ENCODE data around the gene DNAI1. TPM values are rescaled to one million over a fixed set of nuclear protein-coding genes. Genes with fewer than 3 reads are reported as not detected.

The DNAI1 gene
- total RNA-seq, 1 experiment from 2014 or later: not detected

- Histone ChIP-seq H3K36me3 (ENCODE audit: low read depth, low read length) (no peaks in the 10 kb centered on the region), H3K9me3 (ENCODE audit: low read length) (no peaks in the 10 kb centered on the region), H2AFZ (ENCODE audit: low read length) (no peak overlapping the region), H3K4me2 (ENCODE audit: low read length) (no peak overlapping the region), H3F3A (ENCODE audit: low read length, unreplicated experiment) (no peaks in the 10 kb centered on the region), H3K4me1 (ENCODE audit: insufficient read depth, low read length) (peaks cover 6% of the 10 kb centered on the region; the same call in 1 of the 2 replicates), H3K27ac (ENCODE audit: low read length) (no peak overlapping the region), H4K20me1 (ENCODE audit: low read length) (no peaks in the 10 kb centered on the region), H3K27me3 (ENCODE audit: low read length) (peaks cover 32% of the 10 kb centered on the region), H3K79me2 (ENCODE audit: low read length) (no peaks in the 10 kb centered on the region), H3K9ac (ENCODE audit: low read length) (no peak overlapping the region), H3K4me3 (ENCODE audit: low read length) (no peak overlapping the region), H3K9me2 (replicated peaks; ENCODE audit: low read length) (no peaks in the 10 kb centered on the region)
- ChIA-PET CTCF (no interaction called here), POLR2A (ENCODE audit: unreplicated experiment) (interaction anchor here (0.7 kb wide), 1 partner anchor 35 kb away, joined by 5 read pairs; no protein-coding TSS in a partner anchor)
- intact Hi-C loops (cut with micrococcal nuclease): no loop called here
- no peak for ATAC-seq
- TF ChIP-seq CTCF (conservative IDR thresholded peaks at IDR 0.05; ENCODE audit: low read depth, low read length): no peak
- TF ChIP-seq EZH2 (IDR thresholded peaks at IDR 0.05; ENCODE audit: low read length, unreplicated experiment): no peak
- TF ChIP-seq EZH2phosphoT487 (IDR thresholded peaks at IDR 0.05; ENCODE audit: borderline replicate concordance, low read length): no peak
- BruUV-seq (replicated peaks): no TSS peak
- DNase-seq: no peak
These were observed 78.1 kb downstream of the DNAI1 start for GRCh38 chr9:34536685-34537084.

DNA sequence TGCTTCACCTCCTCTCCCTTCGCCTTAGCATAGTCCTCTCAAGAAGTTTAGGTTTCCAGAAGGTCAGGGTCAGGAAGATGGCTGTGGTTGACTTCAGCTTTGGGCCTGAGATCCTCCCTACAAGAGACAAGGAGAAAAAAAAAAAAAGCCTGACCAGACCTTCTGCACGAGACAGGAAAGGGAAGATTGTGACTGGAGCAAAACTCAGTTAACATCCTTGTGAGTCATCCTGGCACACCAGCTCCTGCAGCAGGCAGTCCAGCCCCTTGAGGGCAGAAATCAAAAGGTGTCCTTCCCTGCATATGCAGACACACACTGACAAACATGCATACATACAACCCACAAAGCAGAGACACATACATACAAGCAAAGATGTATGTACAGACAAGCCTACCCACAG is 82.2 kb downstream of the DNAI1 start:
- CTCF ChIA-PET: no interaction called here
- no peaks in the 10 kb centered on the region for H3F3A ChIP-seq (ENCODE audit: low read length, unreplicated experiment)
- no peaks in the 10 kb centered on the region for H3K9me3 ChIP-seq (ENCODE audit: low read length)
- no TSS peak for BruUV-seq (replicated peaks)
- peaks cover 5% of the 10 kb centered on the region; the same call in 1 of the 2 replicates for H3K27me3 ChIP-seq (ENCODE audit: low read length)
- H3K36me3 ChIP-seq (ENCODE audit: low read depth, low read length): no peaks in the 10 kb centered on the region
- ATAC-seq: peak; percentile 91
- H3K9me2 ChIP-seq (replicated peaks; ENCODE audit: low read length): no peaks in the 10 kb centered on the region
- H2AFZ ChIP-seq (ENCODE audit: low read length): no peak overlapping the region
- no peak overlapping the region for H3K27ac ChIP-seq (ENCODE audit: low read length)
- H3K4me3 ChIP-seq (ENCODE audit: low read length): no peak overlapping the region
- TF ChIP-seq EZH2phosphoT487 (IDR thresholded peaks at IDR 0.05; ENCODE audit: borderline replicate concordance, low read length) (no peak), CTCF (conservative IDR thresholded peaks at IDR 0.05; ENCODE audit: low read depth, low read length) (no peak)
- POLR2A ChIA-PET (ENCODE audit: unreplicated experiment): no interaction called here
- peak; percentile 61 for DNase-seq
- H4K20me1 ChIP-seq (ENCODE audit: low read length): no peaks in the 10 kb centered on the region
- no peak overlapping the region for H3K9ac ChIP-seq (ENCODE audit: low read length)
- H3K4me2 ChIP-seq (ENCODE audit: low read length): no peak overlapping the region
- intact Hi-C loops (cut with micrococcal nuclease): no loop called here
- H3K79me2 ChIP-seq (ENCODE audit: low read length): no peaks in the 10 kb centered on the region
- H3K4me1 ChIP-seq (ENCODE audit: insufficient read depth, low read length): peaks cover 6% of the 10 kb centered on the region; the same call in 1 of the 2 replicates

DNA sequence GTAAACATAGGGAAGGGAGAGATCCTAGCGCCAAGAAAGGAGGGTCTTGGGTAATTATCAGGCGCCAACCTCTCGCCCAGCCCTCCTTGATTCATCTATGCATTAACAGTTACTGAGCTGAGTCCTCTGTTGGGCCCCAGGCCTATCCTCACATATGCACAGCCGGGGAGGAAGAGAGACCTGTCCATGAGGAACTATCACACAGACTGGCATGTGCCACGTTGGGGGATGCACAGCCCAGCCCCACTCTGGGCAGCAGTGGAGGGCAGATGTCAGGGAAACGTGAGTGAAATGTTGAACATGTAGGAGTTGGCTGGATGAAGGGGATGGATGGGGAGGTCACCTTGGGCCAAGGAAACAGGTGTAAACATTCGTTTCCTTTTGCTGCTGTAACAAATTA is 82.9 kb downstream of the DNAI1 start:
- H3F3A ChIP-seq (ENCODE audit: low read length, unreplicated experiment): no peaks in the 10 kb centered on the region
- no peak overlapping the region for H3K27ac ChIP-seq (ENCODE audit: low read length)
- H3K9ac ChIP-seq (ENCODE audit: low read length): no peak overlapping the region
- H3K4me3 ChIP-seq (ENCODE audit: low read length): no peak overlapping the region
- H3K4me2 ChIP-seq (ENCODE audit: low read length): no peak overlapping the region
- H3K9me3 ChIP-seq (ENCODE audit: low read length): no peaks in the 10 kb centered on the region
- ChIA-PET POLR2A (ENCODE audit: unreplicated experiment) (no interaction called here), CTCF (no interaction called here)
- ATAC-seq (no peak), DNase-seq (no peak)
- TF ChIP-seq EZH2 (IDR thresholded peaks at IDR 0.05; ENCODE audit: low read length, unreplicated experiment): no peak
- TF ChIP-seq CTCF (conservative IDR thresholded peaks at IDR 0.05; ENCODE audit: low read depth, low read length): no peak
- no peak for TF ChIP-seq EZH2phosphoT487 (IDR thresholded peaks at IDR 0.05; ENCODE audit: borderline replicate concordance, low read length)
- H2AFZ ChIP-seq (ENCODE audit: low read length): no peak overlapping the region
- H3K4me1 ChIP-seq (ENCODE audit: insufficient read depth, low read length): peaks cover 6% of the 10 kb centered on the region; the same call in 1 of the 2 replicates
- no peaks in the 10 kb centered on the region for H3K79me2 ChIP-seq (ENCODE audit: low read length)
- no peaks in the 10 kb centered on the region for H4K20me1 ChIP-seq (ENCODE audit: low read length)
- H3K36me3 ChIP-seq (ENCODE audit: low read depth, low read length): no peaks in the 10 kb centered on the region
- peaks cover 5% of the 10 kb centered on the region; the same call in 1 of the 2 replicates for H3K27me3 ChIP-seq (ENCODE audit: low read length)
- no peaks in the 10 kb centered on the region for H3K9me2 ChIP-seq (replicated peaks; ENCODE audit: low read length)
- intact Hi-C loops (cut with micrococcal nuclease): no loop called here
- no TSS peak for BruUV-seq (replicated peaks)

Measured in PC-3 (cell line).